ENCODE measurements around the gene FDXR.

- TF ChIP-seq TAF1 (IDR thresholded peaks at IDR 0.05; ENCODE audit: low read depth, low read length) = no peak
- TF ChIP-seq POLR2A (IDR thresholded peaks at IDR 0.05; ENCODE audit: control extremely low read depth in 1 of 2, low read depth in 2 of 2, low read length in 2 of 2) = no peak
- no peak for TF ChIP-seq GTF2F1 (IDR thresholded peaks at IDR 0.05; ENCODE audit: borderline replicate concordance, low read depth, low read length)
- TF ChIP-seq CTCF (IDR thresholded peaks at IDR 0.05; ENCODE audit: control extremely low read depth in 1 of 3, insufficient read depth in 1 of 3, low read depth in 1 of 3, low read length in 3 of 3) = no peak
- TF ChIP-seq NRF1 (IDR thresholded peaks at IDR 0.05; ENCODE audit: low read depth, low read length) = no peak
- no peak for TF ChIP-seq SUZ12 (IDR thresholded peaks at IDR 0.05; ENCODE audit: low read length)
- TF ChIP-seq MAX (IDR thresholded peaks at IDR 0.05) = no peak
- no peak for TF ChIP-seq ATF3 (IDR thresholded peaks at IDR 0.05; ENCODE audit: insufficient read depth, low read depth, low read length)
- TF ChIP-seq MAFK (IDR thresholded peaks at IDR 0.05; ENCODE audit: low read depth, low read length) = no peak
- no peak for TF ChIP-seq POLR2AphosphoS5 (IDR thresholded peaks at IDR 0.05; ENCODE audit: low read depth, low read length)
These were observed 2.6 kb upstream of the FDXR start for GRCh38 chr17:74875155-74875976.

Measured in H1 (cell line).